Coronary artery (tissue), 2 donors: Measurements from ENCODE around the gene KYNU.
"Not testable (repeated sequence)": the region's sequence is repeated elsewhere in the genome, so short reads cannot be mapped to it uniquely, and the experiment has no call there.

Experiments
- DNase-seq: peaks from one replicate; pipeline ENCODE4 v3.0.0-alpha.2; 2017; ENCODE audit warnings: low spot score
- H3K27ac ChIP-seq, 2 donors: fragments of 200-600 bp; sonication (generic); one replicate each; pipeline ENCODE4 v1.5.1; 2016 to 2019
- H3K4me3 ChIP-seq: fragments of 200-600 bp; sonication (generic); 2 replicates; pipeline ENCODE4 v1.5.1; 2016; ENCODE audit warnings: mild to moderate bottlenecking, moderate library complexity
- TF ChIP-seq, protein P1 (sequence below): fragments of 200-600 bp; sonication (generic); IDR thresholded peaks from one replicate; pipeline ENCODE4 v1.5.1; 2019; ENCODE audit warnings: antibody characterized with exemption

The KYNU gene

DNA sequence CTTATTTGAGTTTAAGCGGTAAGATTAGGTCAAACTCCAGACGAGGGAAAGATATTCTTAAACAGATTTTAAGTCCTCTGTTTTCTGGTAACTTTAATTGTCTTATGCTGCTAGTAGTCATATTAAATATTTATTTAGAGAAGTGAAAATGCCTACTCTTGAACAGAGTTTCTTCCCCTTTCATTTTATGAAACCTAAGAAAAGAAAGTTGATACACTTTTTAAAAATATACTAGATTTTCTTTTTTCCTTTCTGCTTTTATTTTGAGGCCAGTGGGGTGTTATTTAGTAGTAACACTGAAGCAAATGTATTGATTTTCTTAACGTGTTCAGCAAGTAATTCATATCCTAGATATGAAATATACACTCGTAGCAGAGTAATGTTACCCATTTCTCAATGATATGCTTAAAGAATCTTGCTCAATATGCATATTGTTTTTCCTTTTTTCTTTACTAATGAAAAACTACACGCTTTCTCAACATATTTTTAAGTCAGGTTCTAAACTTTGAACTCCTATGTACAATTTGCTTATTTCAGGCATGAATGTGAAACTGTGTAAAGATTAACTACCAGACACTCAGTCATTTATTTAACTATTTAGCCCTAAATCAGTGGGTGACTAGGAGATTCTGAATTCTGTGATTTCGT, 691 bp downstream of the KYNU start:
- no peak for DNase-seq
- TF ChIP-seq, protein P1, sequence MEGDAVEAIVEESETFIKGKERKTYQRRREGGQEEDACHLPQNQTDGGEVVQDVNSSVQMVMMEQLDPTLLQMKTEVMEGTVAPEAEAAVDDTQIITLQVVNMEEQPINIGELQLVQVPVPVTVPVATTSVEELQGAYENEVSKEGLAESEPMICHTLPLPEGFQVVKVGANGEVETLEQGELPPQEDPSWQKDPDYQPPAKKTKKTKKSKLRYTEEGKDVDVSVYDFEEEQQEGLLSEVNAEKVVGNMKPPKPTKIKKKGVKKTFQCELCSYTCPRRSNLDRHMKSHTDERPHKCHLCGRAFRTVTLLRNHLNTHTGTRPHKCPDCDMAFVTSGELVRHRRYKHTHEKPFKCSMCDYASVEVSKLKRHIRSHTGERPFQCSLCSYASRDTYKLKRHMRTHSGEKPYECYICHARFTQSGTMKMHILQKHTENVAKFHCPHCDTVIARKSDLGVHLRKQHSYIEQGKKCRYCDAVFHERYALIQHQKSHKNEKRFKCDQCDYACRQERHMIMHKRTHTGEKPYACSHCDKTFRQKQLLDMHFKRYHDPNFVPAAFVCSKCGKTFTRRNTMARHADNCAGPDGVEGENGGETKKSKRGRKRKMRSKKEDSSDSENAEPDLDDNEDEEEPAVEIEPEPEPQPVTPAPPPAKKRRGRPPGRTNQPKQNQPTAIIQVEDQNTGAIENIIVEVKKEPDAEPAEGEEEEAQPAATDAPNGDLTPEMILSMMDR, result no peak
- H3K27ac ChIP-seq, result no peak overlapping the region
- no peak overlapping the region for H3K4me3 ChIP-seq

DNA sequence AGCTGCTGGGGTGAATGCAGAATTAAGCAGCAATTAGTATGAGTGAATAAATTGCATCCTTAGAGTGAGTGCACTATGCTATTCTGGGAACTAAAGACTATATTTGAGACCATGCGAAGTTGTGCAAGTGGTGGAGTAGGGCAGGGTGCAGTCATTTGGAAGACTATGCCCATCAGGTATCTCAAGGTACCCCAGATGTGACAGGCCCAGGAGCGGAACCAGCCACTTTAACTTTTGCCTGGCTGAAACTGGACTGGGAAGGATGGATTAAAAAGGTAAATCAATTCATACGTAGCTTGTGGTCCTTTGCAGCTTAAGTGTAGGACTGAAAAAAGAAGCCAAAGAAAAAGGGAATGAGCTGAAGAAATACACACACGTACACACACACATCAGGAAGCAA, 1.7 kb downstream of the KYNU start:
- Histone ChIP-seq H3K4me3 (peak overlapping the region; percentile 8), H3K27ac (no peak overlapping the region)
- no peak for DNase-seq
- TF ChIP-seq, protein P1, result no peak

DNA sequence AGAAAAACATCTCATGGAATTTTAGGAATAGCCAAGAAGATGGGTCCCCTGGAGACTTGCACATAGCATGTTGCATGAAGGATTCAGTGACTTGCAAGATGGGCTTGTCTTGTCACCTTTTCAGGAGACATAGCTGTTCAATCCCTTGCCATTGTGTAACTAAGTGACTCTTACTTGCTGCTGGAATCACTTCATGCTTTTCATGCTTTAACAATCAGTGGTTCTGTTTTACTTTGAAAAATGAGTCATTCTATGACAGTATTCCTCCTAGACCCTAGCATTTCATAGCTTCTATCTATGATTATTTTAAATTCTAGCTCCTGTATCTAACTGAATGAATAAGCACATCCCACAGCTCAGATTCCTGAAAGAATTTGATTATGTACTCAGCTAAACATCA, 2.8 kb downstream of the KYNU start:
- no peak overlapping the region for H3K27ac ChIP-seq
- H3K4me3 ChIP-seq, result no peak overlapping the region
- TF ChIP-seq, protein P1, result no peak
- no peak for DNase-seq

DNA sequence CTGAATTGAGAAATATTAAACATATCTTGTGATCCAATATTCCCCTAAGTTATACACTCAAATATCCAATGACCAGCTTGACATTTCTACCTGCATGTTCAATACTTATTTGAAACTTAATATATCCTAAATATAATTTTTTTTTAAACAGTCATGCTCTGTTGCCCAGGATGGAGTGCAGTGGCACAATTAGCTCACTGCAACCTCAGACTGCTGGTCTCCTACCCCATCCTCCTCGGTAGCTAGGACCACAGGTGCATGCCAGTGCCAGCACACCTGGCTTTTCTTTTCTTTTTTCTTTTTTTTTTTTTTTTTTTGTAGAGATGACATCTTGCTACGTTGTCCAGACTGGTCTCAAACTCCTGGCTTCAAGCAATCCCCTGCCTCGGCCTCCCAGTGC, 4.2 kb downstream of the KYNU start:
- TF ChIP-seq, protein P1, result no peak
- H3K27ac ChIP-seq, result no peak overlapping the region
- H3K4me3 ChIP-seq, result no peak overlapping the region
- no peak for DNase-seq

DNA sequence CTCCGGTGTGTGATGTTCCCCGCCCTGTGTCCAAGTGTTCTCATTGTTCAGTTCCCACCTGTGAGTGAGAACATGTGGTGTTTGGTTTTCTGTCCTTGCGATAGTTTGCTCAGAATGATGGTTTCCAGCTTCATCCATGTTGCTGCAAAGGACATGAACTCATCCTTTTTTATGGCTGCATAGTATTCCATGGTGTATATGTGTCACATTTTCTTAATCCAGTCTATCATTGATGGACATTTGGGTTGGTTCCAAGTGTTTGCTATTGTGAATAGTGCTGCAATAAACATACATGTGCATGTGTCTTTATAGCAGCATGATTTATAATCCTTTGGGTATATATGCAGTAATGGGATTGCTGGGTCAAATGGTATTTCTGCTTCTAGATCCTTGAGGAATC, 5.0 kb downstream of the KYNU start:
- H3K27ac ChIP-seq, H3K4me3 ChIP-seq, DNase-seq: not testable (repeated sequence)

DNA sequence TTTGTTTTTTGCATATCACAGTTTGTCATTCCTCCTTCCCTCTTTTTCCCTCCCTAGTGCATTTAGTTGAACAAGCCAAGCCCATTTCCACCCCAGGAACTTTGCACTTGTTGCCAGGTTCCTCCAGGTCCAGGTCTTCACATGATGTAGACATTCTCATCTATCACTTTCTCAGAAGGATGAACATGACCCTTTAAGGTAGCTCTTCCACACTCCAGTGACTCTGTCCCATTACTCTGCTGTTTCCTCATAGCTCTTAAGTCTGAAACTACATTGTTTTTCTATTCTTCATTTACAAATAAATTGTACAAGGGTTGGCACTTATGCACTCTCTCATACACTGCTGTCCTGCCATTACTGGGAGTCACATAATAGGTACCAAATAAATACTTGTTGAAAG, 6.1 kb downstream of the KYNU start:
- TF ChIP-seq, protein P1, result no peak
- Histone ChIP-seq H3K27ac (no peak overlapping the region), H3K4me3 (no peak overlapping the region)
- DNase-seq, result no peak

DNA sequence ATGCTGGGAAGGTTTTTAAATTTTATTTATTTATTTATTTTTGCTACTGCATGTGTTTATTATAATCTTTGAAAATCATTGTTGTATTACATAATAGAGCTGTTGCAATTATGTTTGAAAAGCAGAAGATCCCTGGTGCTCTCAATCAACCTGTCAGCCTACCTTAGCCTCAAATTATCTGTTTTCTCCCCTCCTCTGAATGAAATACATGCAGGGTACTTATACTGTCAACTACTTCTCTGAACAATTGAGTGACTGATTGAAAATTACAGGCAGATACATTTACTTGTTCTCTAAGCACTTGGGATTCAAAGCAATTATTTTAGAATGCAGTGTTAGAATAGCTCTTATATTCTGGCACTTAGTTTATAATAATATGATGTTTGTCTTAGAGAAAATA, 8.1 kb downstream of the KYNU start:
- TF ChIP-seq, protein P1, result no peak
- Histone ChIP-seq H3K27ac (no peak overlapping the region), H3K4me3 (no peak overlapping the region)
- DNase-seq, result no peak
